H1 (cell line): ENCODE data around the gene EFEMP1. TPM values are rescaled to one million over a fixed set of nuclear protein-coding genes. Genes with fewer than 3 reads are reported as not detected.

Source experiments
- CTCF ChIA-PET: fragments of 300-600 bp; sonication (Branson Sonifier 250); formaldehyde crosslinking; loops from one replicate; lab custom pipeline; 2021; ENCODE audit not compliant: partially characterized antibody; lab: Charles Lee
- POLR2A ChIA-PET: fragments of 300-600 bp; sonication (Branson Sonifier 250); formaldehyde crosslinking; loops from one replicate; lab custom pipeline; 2021; ENCODE audit warnings: inconsistent platforms; ENCODE audit not compliant: partially characterized antibody; lab: Charles Lee
- DNase-seq, 2 experiments: peaks; one replicate each; pipeline versions ENCODE4 v3.0.0 to v3.0.0-alpha.2; 2010 to 2022; ENCODE audit warnings: low spot score in 2 of 2, low read depth in 1 of 2, mixed read lengths in 1 of 2
- FAIRE-seq: peaks from 2 replicates; lab custom pipeline; 2011; peaks lifted over from hg19 to GRCh38; lab: Jason Lieb, UNC
- H2AFZ ChIP-seq: 2 replicates; pipeline ENCODE4 v1.8.1; 2012; ENCODE audit warnings: low read length, inconsistent platforms
- H2AK5ac ChIP-seq: 2 replicates; pipeline ENCODE4 v1.6.1; 2013; ENCODE audit warnings: low read depth, low read length
- H2BK120ac ChIP-seq: replicated peaks from 2 replicates; pipeline ENCODE3; 2013; ENCODE audit warnings: low read depth, low read length, inconsistent platforms
- H2BK12ac ChIP-seq: 2 replicates; pipeline ENCODE4 v1.6.1; 2013; ENCODE audit warnings: low read depth, low read length
- H2BK15ac ChIP-seq: 2 replicates; pipeline ENCODE4 v1.6.1; 2013; ENCODE audit warnings: low read length
- H2BK20ac ChIP-seq: 2 replicates; pipeline ENCODE4 v1.6.1; 2013; ENCODE audit warnings: low read length
- H2BK5ac ChIP-seq: 2 replicates; pipeline ENCODE4 v1.6.1; 2013; ENCODE audit warnings: low read depth, low read length
- H3K14ac ChIP-seq: 2 replicates; pipeline ENCODE4 v1.6.1; 2013; ENCODE audit warnings: inconsistent platforms; ENCODE audit not compliant: insufficient read length
- H3K18ac ChIP-seq: 2 replicates; pipeline ENCODE4 v1.6.1; 2013; ENCODE audit warnings: low read length; ENCODE audit errors: extremely low read depth
- H3K23ac ChIP-seq: 2 replicates; pipeline ENCODE4 v1.6.1; 2013; ENCODE audit warnings: inconsistent platforms; ENCODE audit not compliant: insufficient read length
- H3K23me2 ChIP-seq: 2 replicates; pipeline ENCODE4 v1.6.1; 2013; ENCODE audit warnings: low read depth, low read length
- H3K27ac ChIP-seq: 2 replicates; pipeline ENCODE4 v1.6.1; 2011; ENCODE audit warnings: low read depth, low read length, inconsistent platforms
- H3K27me3 ChIP-seq, 4 experiments: replicated peaks in 1 of 4; 1 replicate in 1 of 4; 2 replicates in 3 of 4; pipeline versions ENCODE4 v1.6.1 to v1.8.1; 2011 to 2013; ENCODE audit warnings: low read length in 3 of 4, mild to moderate bottlenecking in 3 of 4, inconsistent platforms in 2 of 4, mixed read lengths in 2 of 4, moderate library complexity in 1 of 4; ENCODE audit not compliant: control insufficient read depth in 3 of 4, insufficient read depth in 3 of 4; ENCODE audit errors: extremely low read depth in 1 of 4
- H3K36me3 ChIP-seq, 4 experiments: 2 replicates each; pipeline versions ENCODE4 v1.6.1 to v1.8.1; 2011 to 2013; ENCODE audit warnings: mild to moderate bottlenecking in 4 of 4, low read length in 3 of 4, moderate library complexity in 2 of 4, control low read depth in 1 of 4, inconsistent platforms in 1 of 4; ENCODE audit not compliant: insufficient read depth in 4 of 4, control insufficient read depth in 2 of 4
- H3K4ac ChIP-seq: replicated peaks from 2 replicates; pipeline ENCODE3; 2013; ENCODE audit warnings: low read length, low read depth, mixed read lengths, inconsistent platforms; ENCODE audit not compliant: insufficient read length
- H3K4me1 ChIP-seq, 4 experiments: replicated peaks in 1 of 4; 1 replicate in 1 of 4; 2 replicates in 3 of 4; pipeline versions ENCODE4 v1.6.1 to v1.8.1; 2011 to 2013; ENCODE audit warnings: low read length in 3 of 4, inconsistent platforms in 2 of 4, mixed read lengths in 1 of 4; ENCODE audit not compliant: insufficient read depth in 4 of 4, control insufficient read depth in 3 of 4
- H3K4me2 ChIP-seq, 2 experiments: 2 replicates each; pipeline versions ENCODE4 v1.6.1 to v1.8.1; 2011 to 2013; ENCODE audit warnings: low read depth in 2 of 2, low read length in 2 of 2, control low read depth in 1 of 2, inconsistent platforms in 1 of 2, mild to moderate bottlenecking in 1 of 2; ENCODE audit not compliant: insufficient read depth in 1 of 2
- H3K4me3 ChIP-seq, 4 experiments: fragments of 200-600, 300-600 bp in 1 of 4; sonication (generic), shearing (Covaris generic), sonication (Bioruptor Twin) in 1 of 4; 2 replicates each; pipeline versions ENCODE4 v1.5.1 to v1.8.1; 2011 to 2016; ENCODE audit warnings: low read length in 4 of 4, low read depth in 3 of 4, control low read depth in 2 of 4, inconsistent platforms in 2 of 4, mild to moderate bottlenecking in 2 of 4, mixed read lengths in 1 of 4, moderate library complexity in 1 of 4; ENCODE audit not compliant: insufficient read depth in 2 of 4; ENCODE audit errors: extremely low read depth in 1 of 4
- H3K56ac ChIP-seq: replicated peaks from 2 replicates; pipeline ENCODE3; 2013; ENCODE audit warnings: low read depth, mild to moderate bottlenecking, mixed read lengths, low read length, inconsistent platforms; ENCODE audit not compliant: insufficient read length
- H3K79me1 ChIP-seq: 2 replicates; pipeline ENCODE4 v1.6.1; 2013; ENCODE audit warnings: low read depth, low read length, control low read depth
- H3K79me2 ChIP-seq, 2 experiments: 2 replicates each; pipeline versions ENCODE4 v1.6.1 to v1.8.1; 2012 to 2013; ENCODE audit warnings: low read length in 2 of 2, mild to moderate bottlenecking in 2 of 2, inconsistent platforms in 1 of 2; ENCODE audit not compliant: insufficient read depth in 2 of 2, control insufficient read depth in 1 of 2
- H3K9ac ChIP-seq, 4 experiments: replicated peaks in 1 of 4; 1 replicate in 1 of 4; 2 replicates in 3 of 4; pipeline versions ENCODE4 v1.6.1 to v1.8.1; 2011 to 2013; ENCODE audit warnings: low read depth in 3 of 4, low read length in 3 of 4, control low read depth in 2 of 4, mild to moderate bottlenecking in 2 of 4, moderate library complexity in 2 of 4, inconsistent platforms in 1 of 4; ENCODE audit errors: extremely low read depth in 1 of 4
- H3K9me3 ChIP-seq, 2 experiments: 2 replicates each; pipeline versions ENCODE4 v1.6.1 to v1.8.1; 2012 to 2013; ENCODE audit warnings: mild to moderate bottlenecking in 2 of 2, moderate library complexity in 2 of 2, control low read depth in 1 of 2, inconsistent platforms in 1 of 2, low read depth in 1 of 2, low read length in 1 of 2, mixed read lengths in 1 of 2; ENCODE audit not compliant: insufficient read depth in 2 of 2
- H4K20me1 ChIP-seq, 2 experiments: replicated peaks in 1 of 2; 2 replicates each; pipeline versions ENCODE3 to v1.8.1; 2011 to 2013; ENCODE audit warnings: inconsistent platforms in 2 of 2, low read length in 2 of 2, mild to moderate bottlenecking in 1 of 2; ENCODE audit not compliant: insufficient read depth in 2 of 2, control insufficient read depth in 1 of 2
- H4K5ac ChIP-seq: 2 replicates; pipeline ENCODE4 v1.6.1; 2013; ENCODE audit warnings: low read length, low read depth, mixed read lengths, inconsistent platforms; ENCODE audit not compliant: insufficient read length
- H4K8ac ChIP-seq: 2 replicates; pipeline ENCODE4 v1.8.0; 2013; ENCODE audit warnings: mild to moderate bottlenecking, moderate library complexity, low read length, inconsistent platforms; ENCODE audit not compliant: insufficient read depth; ENCODE audit errors: extremely low read depth
- H4K91ac ChIP-seq: replicated peaks from 2 replicates; pipeline ENCODE3; 2013; ENCODE audit warnings: low read length, mixed read lengths, inconsistent platforms; ENCODE audit not compliant: insufficient read length
- ASH2L ChIP-seq: fragments of 200-600, 300-600 bp; sonication (generic); IDR thresholded peaks from one replicate; pipeline ENCODE4 v1.7.1; 2017; ENCODE audit warnings: low read length
- BCL11A ChIP-seq, 2 experiments: IDR thresholded peaks; one replicate each; pipeline ENCODE4 v1.6.1; 2011; ENCODE audit warnings: low read depth in 2 of 2, low read length in 2 of 2, mild to moderate bottlenecking in 2 of 2
- CBX8 ChIP-seq: fragments of 300-800, 300-1000 bp; sonication (generic); IDR thresholded peaks from 2 replicates; pipeline ENCODE4 v1.7.1; 2016; ENCODE audit warnings: low read depth, low read length, borderline replicate concordance
- CTBP2 ChIP-seq: IDR thresholded peaks from 2 replicates; pipeline ENCODE4 v1.7.0; 2011; ENCODE audit warnings: borderline replicate concordance, mild to moderate bottlenecking, moderate library complexity, mixed read lengths, low read length; ENCODE audit not compliant: insufficient read depth, insufficient read length
- EGR1 ChIP-seq: IDR thresholded peaks from 2 replicates; pipeline ENCODE4 v1.6.1; 2011; ENCODE audit warnings: low read depth, low read length, borderline replicate concordance
- JUN ChIP-seq: IDR thresholded peaks from 2 replicates; pipeline ENCODE4 v1.6.1; 2011; ENCODE audit warnings: low read depth, mild to moderate bottlenecking, improper control_type of control experiment, low read length
- KDM4A ChIP-seq: IDR thresholded peaks from one replicate; pipeline ENCODE4 v1.7.1; 2012; ENCODE audit warnings: low read depth, mild to moderate bottlenecking, moderate library complexity, low read length, inconsistent platforms; ENCODE audit not compliant: severe bottlenecking
- NANOG ChIP-seq: IDR thresholded peaks from 2 replicates; pipeline ENCODE4 v1.6.1; 2011; ENCODE audit warnings: low read length, low read depth, mild to moderate bottlenecking, inconsistent platforms; ENCODE audit not compliant: insufficient read depth, poor library complexity, severe bottlenecking
- RNF2 ChIP-seq: fragments of 200-900, 300-1000 bp; sonication (generic); IDR thresholded peaks from 2 replicates; pipeline ENCODE4 v1.7.1; 2016; ENCODE audit warnings: borderline replicate concordance, low read depth, mild to moderate bottlenecking, antibody characterized with exemption, low read length; ENCODE audit not compliant: poor library complexity, severe bottlenecking; ENCODE audit errors: missing control alignments
- SIRT6 ChIP-seq: IDR thresholded peaks from one replicate; pipeline ENCODE4 v1.7.1; 2012; ENCODE audit warnings: low read length, inconsistent platforms
- SIX5 ChIP-seq: IDR thresholded peaks from 2 replicates; pipeline ENCODE4 v1.6.1; 2011; ENCODE audit warnings: mild to moderate bottlenecking, low read depth, low read length
- SP1 ChIP-seq: IDR thresholded peaks from 2 replicates; pipeline ENCODE4 v1.6.1; 2011; ENCODE audit warnings: low read depth, low read length
- SP2 ChIP-seq: IDR thresholded peaks from 2 replicates; pipeline ENCODE4 v1.6.1; 2012; ENCODE audit warnings: mild to moderate bottlenecking, low read length, inconsistent platforms
- SUZ12 ChIP-seq: fragments of 200-600 bp; sonication (generic); IDR thresholded peaks from 2 replicates; pipeline ENCODE4 v1.6.1; 2012; ENCODE audit warnings: mild to moderate bottlenecking, inconsistent platforms, low read length, moderate library complexity, mixed read lengths
- TCF12 ChIP-seq: IDR thresholded peaks from 2 replicates; pipeline ENCODE4 v1.6.1; 2011; ENCODE audit warnings: low read depth, mild to moderate bottlenecking, low read length
- WGBS, 2 experiments: shearing (Covaris generic) in 1 of 2; methylation state at CpG; one replicate each; pipeline versions ENCODE4 v1.1.6 to v1.1.7; 2013 to 2015; ENCODE audit warnings: low lambda C conversion rate in 2 of 2, mixed read lengths in 2 of 2, inconsistent platforms in 1 of 2, low coverage in 1 of 2, missing lambda C conversion rate in 1 of 2; ENCODE audit not compliant: insufficient replicate concordance in 2 of 2, insufficient coverage in 1 of 2, insufficient read length in 1 of 2; ENCODE audit errors: extremely low coverage in 1 of 2, missing lambda C conversion rate in 1 of 2; 5-methylcytosine and 5-hydroxymethylcytosine counted together
- polyA plus RNA-seq, 7 experiments: library from polyadenylated mRNA; depleted of rRNA in 3 of 7; stranded (reverse) in 5 of 7; unstranded in 2 of 7; fragments of >200 nt in 5 of 7; fragments of 200-250 nt in 2 of 7; gene quantifications; 1 replicate in 5 of 7; 2 replicates in 1 of 7; 4 replicates in 1 of 7; pipeline versions ENCODE4 v1.2.1 to v1.2.3, GENCODE V29; 2011 to 2013; ENCODE audit warnings: missing spikeins in 2 of 7, mixed read lengths in 2 of 7
- total RNA-seq: library from RNA; stranded (reverse); fragmentation: NEBNext Ultra II Directional; extraction: Animal tissue kit (Norgen Biotek cat#: 25700); gene quantifications from 2 replicates; pipeline ENCODE4 v1.2.1, GENCODE V29; 2021

The EFEMP1 gene
- total and polyA plus RNA-seq, 2 of the 8 experiments (the other 6 are each of a cell fraction or from before 2014, with no cell fraction given) = 15.5 to 19.7 TPM

DNA sequence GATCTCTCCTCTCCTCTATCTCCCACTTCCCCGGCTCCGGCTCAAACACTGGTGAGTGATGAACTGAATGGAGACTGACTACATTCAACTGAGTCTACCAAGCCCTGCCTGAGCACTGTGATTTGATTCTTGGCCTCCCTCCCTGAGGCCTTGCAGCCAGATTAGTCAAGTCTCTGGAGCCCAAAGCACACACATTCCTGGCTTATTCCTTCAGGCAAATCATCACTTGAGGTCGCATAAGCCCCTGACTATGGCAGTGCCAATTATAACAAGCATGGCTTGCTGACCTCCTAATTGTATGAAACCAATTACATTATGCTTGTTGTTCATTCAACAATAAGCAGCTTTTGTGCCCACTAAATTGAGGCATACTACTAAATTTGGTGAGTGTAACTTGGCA is 34.6 kb downstream of the EFEMP1 start:
- Histone ChIP-seq H3K79me2 (no peaks in the 10 kb centered on the region), H4K91ac (no peak overlapping the region), H3K56ac (no peak overlapping the region), H2BK5ac (no peak overlapping the region), H3K27me3 (no peaks in the 10 kb centered on the region), H3K9me3 (no peaks in the 10 kb centered on the region), H3K4me3 (no peak overlapping the region), H2AK5ac (no peak overlapping the region; the same call in 1 of the 2 replicates), H3K14ac (no peak overlapping the region), H4K5ac (no peak overlapping the region), H3K23ac (no peak overlapping the region), H3K4me2 (no peak overlapping the region), H2BK12ac (no peak overlapping the region), H2AFZ (peak overlapping the region; percentile 17; the same call in 1 of the 2 replicates), H3K18ac (no peak overlapping the region), H3K4ac (no peak overlapping the region), H3K27ac (no peak overlapping the region), H4K8ac (no peak overlapping the region), H2BK15ac (no peak overlapping the region), H3K9ac (no peak overlapping the region), H3K79me1 (no peaks in the 10 kb centered on the region), H3K4me1 (peaks cover 0 to 6% (median 0%) of the 10 kb centered on the region in 4 experiments; a peak in 1 of 7 replicates), H3K36me3 (no peaks in the 10 kb centered on the region), H3K23me2 (no peaks in the 10 kb centered on the region), H4K20me1 (peaks cover 0 to 4% of the 10 kb centered on the region in 2 experiments), H2BK120ac (no peak overlapping the region), H2BK20ac (no peak overlapping the region)
- no peak for DNase-seq
- TF ChIP-seq ASH2L = no peak
- TF ChIP-seq CBX8 = no peak
- no peak for TF ChIP-seq SP1
- TF ChIP-seq SP2 = no peak
- TF ChIP-seq EGR1 = no peak
- TF ChIP-seq TCF12 = no peak
- TF ChIP-seq NANOG = no peak
- no peak for TF ChIP-seq CTBP2
- no peak for TF ChIP-seq KDM4A
- TF ChIP-seq RNF2 = no peak
- TF ChIP-seq SIRT6 = no peak
- no peak for TF ChIP-seq BCL11A (IDR thresholded peaks at IDR 0.05; ENCODE audit: low read depth in 2 of 2, low read length in 2 of 2)
- no peak for TF ChIP-seq JUN
- TF ChIP-seq SUZ12 = no peak
- no peak for TF ChIP-seq SIX5
- ChIA-PET CTCF (no interaction called here), POLR2A (no interaction called here)
- WGBS, 2 experiments = 98% methylated on average over 3 of the region's 3 CpGs; no CpG with 5 or more reads in 1 of the 2 experiments
- no peak for FAIRE-seq
